Hematopoietic multipotent progenitor cell (in vitro differentiated cells): ENCODE data around the gene MCTP2. TPM values are rescaled to one million over a fixed set of nuclear protein-coding genes. Genes with fewer than 3 reads are reported as not detected.
"Not testable (repeated sequence)": the region's sequence is repeated elsewhere in the genome, so short reads cannot be mapped to it uniquely, and the experiment has no call there.

Source experiments
- DNase-seq, 3 donors: peaks; one replicate each; pipeline ENCODE4 v3.0.0-alpha.2; 2011 to 2015; ENCODE audit warnings: low read depth in 2 of 3, low spot score in 2 of 3
- total RNA-seq: library from RNA; depleted of rRNA; stranded (reverse); fragments of >200 nt; gene quantifications from one replicate; pipeline ENCODE4 v1.2.3, GENCODE V29; 2012

MCTP2 gene
- total RNA-seq, 1 donor: 94.8 TPM

GRCh38 chr15:94443186-94443585, 211.8 kb downstream of the MCTP2 start:
- DNase-seq: no peak

- no peak for DNase-seq
These were observed 214.3 kb downstream of the MCTP2 start for GRCh38 chr15:94445566-94446160.

GRCh38 chr15:94446441-94446840, 215.1 kb downstream of the MCTP2 start:
- DNase-seq: no peak

- DNase-seq: no peak
These were observed 220.1 kb downstream of the MCTP2 start for GRCh38 chr15:94451466-94451865.

GRCh38 chr15:94453227-94453988, 222.0 kb downstream of the MCTP2 start:
- DNase-seq: no peak

GRCh38 chr15:94455297-94455696, 223.9 kb downstream of the MCTP2 start:
- no peak for DNase-seq

GRCh38 chr15:94456226-94456625, 224.9 kb downstream of the MCTP2 start:
- DNase-seq: no peak

GRCh38 chr15:94457661-94458060, 226.3 kb downstream of the MCTP2 start:
- no peak for DNase-seq

- no peak for DNase-seq
These were observed 229.3 kb downstream of the MCTP2 start for GRCh38 chr15:94460624-94461023.

- no peak for DNase-seq
These were observed 235.7 kb downstream of the MCTP2 start for GRCh38 chr15:94467034-94467433.

- no peak for DNase-seq
These were observed 239.1 kb downstream of the MCTP2 start for GRCh38 chr15:94470492-94470891.

GRCh38 chr15:94476686-94477085, 245.3 kb downstream of the MCTP2 start:
- no peak for DNase-seq

GRCh38 chr15:94477913-94478553, 246.7 kb downstream of the MCTP2 start:
- DNase-seq: no peak

- DNase-seq: no peak
These were observed 247.4 kb downstream of the MCTP2 start for GRCh38 chr15:94478763-94479162.

- DNase-seq: no peak
These were observed 249.0 kb downstream of the MCTP2 start for GRCh38 chr15:94480289-94480834.

- no peak for DNase-seq
These were observed 253.9 kb downstream of the MCTP2 start for GRCh38 chr15:94485148-94485719.

- DNase-seq: no peak
These were observed 256.3 kb downstream of the MCTP2 start for GRCh38 chr15:94487635-94488034.

- no peak for DNase-seq
These were observed 261.8 kb downstream of the MCTP2 start for GRCh38 chr15:94493176-94493575.

- not testable (repeated sequence) for DNase-seq
These were observed 262.2 kb downstream of the MCTP2 start for GRCh38 chr15:94493586-94493985.

- DNase-seq: no peak
These were observed 263.4 kb downstream of the MCTP2 start for GRCh38 chr15:94494732-94495131.

- DNase-seq: no peak
These were observed 271.9 kb downstream of the MCTP2 start for GRCh38 chr15:94503293-94503692.
